ENCODE results near the gene VCP.

VCP gene

DNA sequence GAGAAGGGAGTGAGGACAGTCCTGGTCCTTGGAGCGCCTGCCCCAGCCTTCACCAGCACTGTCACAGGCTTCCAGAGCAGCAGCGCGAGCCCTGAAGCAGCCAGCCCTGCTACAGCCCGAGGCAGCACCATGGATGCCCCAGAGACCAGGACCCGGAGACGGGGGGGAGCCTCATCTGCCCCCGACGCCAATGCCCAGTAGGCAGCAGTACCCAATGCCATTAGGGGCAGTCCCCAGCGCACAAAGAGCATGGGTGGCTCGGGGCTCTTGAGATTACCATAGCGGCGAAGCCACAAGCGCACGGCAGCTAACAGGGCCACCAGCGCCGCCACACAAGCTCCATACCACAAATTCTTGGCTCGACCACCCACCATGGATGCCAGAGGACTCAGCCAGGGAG lies 19.1 kb upstream of the VCP start:
- Histone ChIP-seq H3K36me3 (ENCODE audit: insufficient read depth, low read length) (peaks cover 54% of the 10 kb centered on the region), H2AFZ (ENCODE audit: low read length) (no peak overlapping the region)

DNA sequence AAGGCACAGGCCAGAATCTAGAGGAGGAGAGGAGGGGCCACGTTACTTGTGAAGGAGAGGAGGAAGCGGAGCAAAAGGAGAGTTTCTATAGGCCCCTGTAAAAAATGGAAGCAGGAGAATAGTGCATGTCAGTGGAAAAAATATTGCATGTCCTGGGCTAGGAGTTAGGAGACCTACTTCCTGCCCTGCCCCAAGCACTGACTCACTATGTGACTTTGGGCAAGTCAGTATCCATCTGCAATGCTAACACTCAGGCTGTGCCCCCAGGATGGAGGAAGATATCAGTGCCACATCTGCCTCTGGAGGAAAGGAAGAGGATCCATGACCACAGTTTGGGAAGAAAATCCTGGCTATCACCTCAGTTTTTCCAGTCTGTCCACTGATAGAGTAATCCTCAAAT lies 17.0 kb upstream of the VCP start:
- Histone ChIP-seq H2AFZ (ENCODE audit: low read length) (no peak overlapping the region), H3K4me3 (ENCODE audit: low read depth, low read length, poor library complexity, severe bottlenecking) (no peak overlapping the region), H3K79me2 (ENCODE audit: insufficient read depth, low read length) (no peaks in the 10 kb centered on the region), H3K27me3 (ENCODE audit: insufficient read depth, low read length) (no peaks in the 10 kb centered on the region), H3K4me2 (ENCODE audit: low read length) (no peak overlapping the region), H3K9me3 (ENCODE audit: low read length) (no peaks in the 10 kb centered on the region), H3K9ac (ENCODE audit: low read length) (no peak overlapping the region), H3K36me3 (ENCODE audit: insufficient read depth, low read length) (peaks cover 54% of the 10 kb centered on the region), H3K4me1 (ENCODE audit: insufficient read depth, low read length, severe bottlenecking) (no peaks in the 10 kb centered on the region), H3K9me2 (ENCODE audit: low read depth, low read length) (no peaks in the 10 kb centered on the region), H3F3A (ENCODE audit: insufficient read depth, low read length) (no peaks in the 10 kb centered on the region), H3K27ac (ENCODE audit: low read depth, low read length, poor library complexity, severe bottlenecking) (no peak overlapping the region), H4K20me1 (ENCODE audit: insufficient read depth, low read length) (no peaks in the 10 kb centered on the region)
- TF ChIP-seq, protein P1, sequence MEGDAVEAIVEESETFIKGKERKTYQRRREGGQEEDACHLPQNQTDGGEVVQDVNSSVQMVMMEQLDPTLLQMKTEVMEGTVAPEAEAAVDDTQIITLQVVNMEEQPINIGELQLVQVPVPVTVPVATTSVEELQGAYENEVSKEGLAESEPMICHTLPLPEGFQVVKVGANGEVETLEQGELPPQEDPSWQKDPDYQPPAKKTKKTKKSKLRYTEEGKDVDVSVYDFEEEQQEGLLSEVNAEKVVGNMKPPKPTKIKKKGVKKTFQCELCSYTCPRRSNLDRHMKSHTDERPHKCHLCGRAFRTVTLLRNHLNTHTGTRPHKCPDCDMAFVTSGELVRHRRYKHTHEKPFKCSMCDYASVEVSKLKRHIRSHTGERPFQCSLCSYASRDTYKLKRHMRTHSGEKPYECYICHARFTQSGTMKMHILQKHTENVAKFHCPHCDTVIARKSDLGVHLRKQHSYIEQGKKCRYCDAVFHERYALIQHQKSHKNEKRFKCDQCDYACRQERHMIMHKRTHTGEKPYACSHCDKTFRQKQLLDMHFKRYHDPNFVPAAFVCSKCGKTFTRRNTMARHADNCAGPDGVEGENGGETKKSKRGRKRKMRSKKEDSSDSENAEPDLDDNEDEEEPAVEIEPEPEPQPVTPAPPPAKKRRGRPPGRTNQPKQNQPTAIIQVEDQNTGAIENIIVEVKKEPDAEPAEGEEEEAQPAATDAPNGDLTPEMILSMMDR (IDR thresholded peaks at IDR 0.05; ENCODE audit: low read length) = no peak
- no peak for TF ChIP-seq EZH2 (IDR thresholded peaks at IDR 0.05; ENCODE audit: borderline replicate concordance, low read length)

More for the DNA sequence above, 19.1 kb upstream of the VCP start:
- H3K9me3 ChIP-seq (ENCODE audit: low read length) = no peaks in the 10 kb centered on the region
- H3K9me2 ChIP-seq (ENCODE audit: low read depth, low read length) = no peaks in the 10 kb centered on the region
- TF ChIP-seq, protein P1 (IDR thresholded peaks at IDR 0.05; ENCODE audit: low read length) = no peak
- no peak for TF ChIP-seq EZH2 (IDR thresholded peaks at IDR 0.05; ENCODE audit: borderline replicate concordance, low read length)
- no peak overlapping the region for H3K27ac ChIP-seq (ENCODE audit: low read depth, low read length, poor library complexity, severe bottlenecking)
- no peak overlapping the region for H3K4me2 ChIP-seq (ENCODE audit: low read length)
- no peaks in the 10 kb centered on the region for H3K79me2 ChIP-seq (ENCODE audit: insufficient read depth, low read length)
- H3F3A ChIP-seq (ENCODE audit: insufficient read depth, low read length) = no peaks in the 10 kb centered on the region
- no peak overlapping the region for H3K4me3 ChIP-seq (ENCODE audit: low read depth, low read length, poor library complexity, severe bottlenecking)
- no peak overlapping the region for H3K9ac ChIP-seq (ENCODE audit: low read length)
- peaks cover 12% of the 10 kb centered on the region for H3K4me1 ChIP-seq (ENCODE audit: insufficient read depth, low read length, severe bottlenecking)
- H3K27me3 ChIP-seq (ENCODE audit: insufficient read depth, low read length) = no peaks in the 10 kb centered on the region
- H4K20me1 ChIP-seq (ENCODE audit: insufficient read depth, low read length) = no peaks in the 10 kb centered on the region

DNA sequence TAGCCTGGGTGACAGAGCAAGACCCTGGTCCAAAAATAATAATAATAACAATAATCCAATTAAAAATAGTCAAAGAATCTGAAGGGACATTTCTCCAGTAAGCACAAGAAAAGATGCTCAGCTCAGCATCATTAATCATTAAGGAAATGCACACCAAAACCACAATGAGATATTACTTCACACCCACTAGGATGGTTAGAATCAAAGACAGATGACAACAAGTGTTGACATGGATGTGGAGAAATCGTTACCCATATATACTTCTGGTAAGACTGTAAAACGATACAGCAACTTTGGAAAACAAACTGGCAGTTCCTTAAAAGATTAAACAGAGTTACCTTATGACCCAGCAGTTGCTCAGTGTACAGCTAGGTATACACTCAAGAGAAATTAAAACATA lies 12.7 kb upstream of the VCP start:
- Histone ChIP-seq H3K9me3 (ENCODE audit: low read length) (no peaks in the 10 kb centered on the region), H4K20me1 (ENCODE audit: insufficient read depth, low read length) (no peaks in the 10 kb centered on the region)
- TF ChIP-seq EZH2 (IDR thresholded peaks at IDR 0.05; ENCODE audit: borderline replicate concordance, low read length) = no peak
- TF ChIP-seq, protein P1 (IDR thresholded peaks at IDR 0.05; ENCODE audit: low read length) = no peak

More for the DNA sequence above, 12.7 kb upstream of the VCP start:
- Histone ChIP-seq H3K27me3 (ENCODE audit: insufficient read depth, low read length) (no peaks in the 10 kb centered on the region), H2AFZ (ENCODE audit: low read length) (no peak overlapping the region), H3K9me2 (ENCODE audit: low read depth, low read length) (no peaks in the 10 kb centered on the region), H3K4me3 (ENCODE audit: low read depth, low read length, poor library complexity, severe bottlenecking) (no peak overlapping the region), H3F3A (ENCODE audit: insufficient read depth, low read length) (no peaks in the 10 kb centered on the region), H3K79me2 (ENCODE audit: insufficient read depth, low read length) (no peaks in the 10 kb centered on the region), H3K36me3 (ENCODE audit: insufficient read depth, low read length) (peaks cover 26% of the 10 kb centered on the region), H3K4me2 (ENCODE audit: low read length) (no peak overlapping the region), H3K9ac (ENCODE audit: low read length) (no peak overlapping the region), H3K27ac (ENCODE audit: low read depth, low read length, poor library complexity, severe bottlenecking) (no peak overlapping the region), H3K4me1 (ENCODE audit: insufficient read depth, low read length, severe bottlenecking) (peaks cover 8% of the 10 kb centered on the region)
